ENCODE measurements around the gene ANKLE1. TPM values are rescaled to one million over a fixed set of nuclear protein-coding genes. Genes with fewer than 3 reads are reported as not detected.

The ANKLE1 gene
- total RNA-seq, 1 experiment from 2014 or later = 9.1 TPM

GRCh38 chr19:17309198-17309964 lies 27.7 kb downstream of the ANKLE1 start, which contains the start of gene DDA1 (continued):
- no peak for TF ChIP-seq ZNF425 (CRISPR knock-in tag; conservative IDR thresholded peaks at IDR 0.05)
- TF ChIP-seq PREB (CRISPR knock-in tag; IDR thresholded peaks at IDR 0.05; ENCODE audit: borderline replicate concordance) = no peak
- TF ChIP-seq ZNF416 (CRISPR knock-in tag; IDR thresholded peaks at IDR 0.05) = no peak
- TF ChIP-seq SP1 (CRISPR knock-in tag; conservative IDR thresholded peaks at IDR 0.05) = peak; percentile 97
- no peak for TF ChIP-seq EMX1 (CRISPR knock-in tag; IDR thresholded peaks at IDR 0.05)
- TF ChIP-seq HMGXB4 (CRISPR knock-in tag; IDR thresholded peaks at IDR 0.05) = no peak
- no peak; the same call in 1 of the 2 replicates for TF ChIP-seq IRF1 (CRISPR knock-in tag; IDR thresholded peaks at IDR 0.05)
- TF ChIP-seq FOXK1 (CRISPR knock-in tag; IDR thresholded peaks at IDR 0.05) = peak; percentile 82
- TF ChIP-seq HMGA2 (CRISPR knock-in tag; IDR thresholded peaks at IDR 0.05) = no peak
- peak; percentile 100 for TF ChIP-seq NFYB (CRISPR knock-in tag; conservative IDR thresholded peaks at IDR 0.05; ENCODE audit: low read depth)
- TF ChIP-seq ZNF263 (CRISPR knock-in tag; IDR thresholded peaks at IDR 0.05; ENCODE audit: low read depth) = no peak
- TF ChIP-seq, protein P1, sequence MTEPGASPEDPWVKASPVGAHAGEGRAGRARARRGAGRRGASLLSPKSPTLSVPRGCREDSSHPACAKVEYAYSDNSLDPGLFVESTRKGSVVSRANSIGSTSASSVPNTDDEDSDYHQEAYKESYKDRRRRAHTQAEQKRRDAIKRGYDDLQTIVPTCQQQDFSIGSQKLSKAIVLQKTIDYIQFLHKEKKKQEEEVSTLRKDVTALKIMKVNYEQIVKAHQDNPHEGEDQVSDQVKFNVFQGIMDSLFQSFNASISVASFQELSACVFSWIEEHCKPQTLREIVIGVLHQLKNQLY (CRISPR knock-in tag; IDR thresholded peaks at IDR 0.05) = no peak
- TF ChIP-seq, protein P2, sequence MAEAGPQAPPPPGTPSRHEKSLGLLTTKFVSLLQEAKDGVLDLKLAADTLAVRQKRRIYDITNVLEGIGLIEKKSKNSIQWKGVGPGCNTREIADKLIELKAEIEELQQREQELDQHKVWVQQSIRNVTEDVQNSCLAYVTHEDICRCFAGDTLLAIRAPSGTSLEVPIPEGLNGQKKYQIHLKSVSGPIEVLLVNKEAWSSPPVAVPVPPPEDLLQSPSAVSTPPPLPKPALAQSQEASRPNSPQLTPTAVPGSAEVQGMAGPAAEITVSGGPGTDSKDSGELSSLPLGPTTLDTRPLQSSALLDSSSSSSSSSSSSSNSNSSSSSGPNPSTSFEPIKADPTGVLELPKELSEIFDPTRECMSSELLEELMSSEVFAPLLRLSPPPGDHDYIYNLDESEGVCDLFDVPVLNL (CRISPR knock-in tag; IDR thresholded peaks at IDR 0.05; ENCODE audit: borderline replicate concordance, low read depth) = no peak
- TF ChIP-seq RELA (CRISPR knock-in tag; IDR thresholded peaks at IDR 0.05; ENCODE audit: borderline replicate concordance) = no peak
- no peak for TF ChIP-seq GTF2I (CRISPR knock-in tag; conservative IDR thresholded peaks at IDR 0.05)
- no peak for TF ChIP-seq ESRRA (CRISPR knock-in tag; IDR thresholded peaks at IDR 0.05; ENCODE audit: borderline replicate concordance)
- no peak for TF ChIP-seq TP53 (CRISPR knock-in tag; IDR thresholded peaks at IDR 0.05)
- peak; percentile 28; the same call in 1 of the 2 replicates for TF ChIP-seq ETV6 (CRISPR knock-in tag; IDR thresholded peaks at IDR 0.05)
- TF ChIP-seq E2F1 (CRISPR knock-in tag; IDR thresholded peaks at IDR 0.05) = no peak
- TF ChIP-seq, protein P3, sequence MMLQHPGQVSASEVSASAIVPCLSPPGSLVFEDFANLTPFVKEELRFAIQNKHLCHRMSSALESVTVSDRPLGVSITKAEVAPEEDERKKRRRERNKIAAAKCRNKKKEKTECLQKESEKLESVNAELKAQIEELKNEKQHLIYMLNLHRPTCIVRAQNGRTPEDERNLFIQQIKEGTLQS (CRISPR knock-in tag; conservative IDR thresholded peaks at IDR 0.05) = no peak
- TF ChIP-seq GABPB1 (CRISPR knock-in tag; IDR thresholded peaks at IDR 0.05) = peak; percentile 61; the same call in 1 of the 2 replicates
- TF ChIP-seq TEAD1 (CRISPR knock-in tag; IDR thresholded peaks at IDR 0.05) = no peak
- TF ChIP-seq NFE2L1 (CRISPR knock-in tag; IDR thresholded peaks at IDR 0.05) = no peak
- TF ChIP-seq, protein P4, sequence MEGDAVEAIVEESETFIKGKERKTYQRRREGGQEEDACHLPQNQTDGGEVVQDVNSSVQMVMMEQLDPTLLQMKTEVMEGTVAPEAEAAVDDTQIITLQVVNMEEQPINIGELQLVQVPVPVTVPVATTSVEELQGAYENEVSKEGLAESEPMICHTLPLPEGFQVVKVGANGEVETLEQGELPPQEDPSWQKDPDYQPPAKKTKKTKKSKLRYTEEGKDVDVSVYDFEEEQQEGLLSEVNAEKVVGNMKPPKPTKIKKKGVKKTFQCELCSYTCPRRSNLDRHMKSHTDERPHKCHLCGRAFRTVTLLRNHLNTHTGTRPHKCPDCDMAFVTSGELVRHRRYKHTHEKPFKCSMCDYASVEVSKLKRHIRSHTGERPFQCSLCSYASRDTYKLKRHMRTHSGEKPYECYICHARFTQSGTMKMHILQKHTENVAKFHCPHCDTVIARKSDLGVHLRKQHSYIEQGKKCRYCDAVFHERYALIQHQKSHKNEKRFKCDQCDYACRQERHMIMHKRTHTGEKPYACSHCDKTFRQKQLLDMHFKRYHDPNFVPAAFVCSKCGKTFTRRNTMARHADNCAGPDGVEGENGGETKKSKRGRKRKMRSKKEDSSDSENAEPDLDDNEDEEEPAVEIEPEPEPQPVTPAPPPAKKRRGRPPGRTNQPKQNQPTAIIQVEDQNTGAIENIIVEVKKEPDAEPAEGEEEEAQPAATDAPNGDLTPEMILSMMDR (IDR thresholded peaks at IDR 0.05) = no peak

Data from WTC11 (cell line).